Left hindlimb (tissue), 1 donor: ENCODE results near the gene ZBTB43.
A peak's percentile ranks its signal among the peaks of the same experiment; 100 is the strongest.

Source experiments
- DNase-seq: peaks from one replicate; pipeline ENCODE4 v3.0.0-alpha.2; 2018

The ZBTB43 gene

DNA sequence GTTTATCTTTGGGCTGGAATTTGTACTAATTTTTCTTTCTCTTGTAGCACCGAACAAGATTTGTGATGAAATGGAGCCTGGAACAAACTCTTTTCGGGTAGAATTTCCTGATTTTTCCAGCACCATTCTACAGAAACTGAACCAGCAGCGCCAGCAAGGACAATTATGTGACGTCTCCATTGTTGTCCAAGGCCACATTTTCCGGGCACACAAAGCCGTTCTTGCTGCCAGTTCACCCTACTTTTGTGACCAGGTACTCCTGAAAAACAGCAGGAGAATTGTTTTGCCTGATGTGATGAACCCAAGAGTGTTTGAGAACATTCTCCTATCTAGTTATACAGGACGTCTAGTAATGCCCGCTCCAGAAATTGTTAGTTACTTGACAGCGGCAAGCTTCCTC, 27.6 kb downstream of the ZBTB43 start:
- DNase-seq: no peak

DNA sequence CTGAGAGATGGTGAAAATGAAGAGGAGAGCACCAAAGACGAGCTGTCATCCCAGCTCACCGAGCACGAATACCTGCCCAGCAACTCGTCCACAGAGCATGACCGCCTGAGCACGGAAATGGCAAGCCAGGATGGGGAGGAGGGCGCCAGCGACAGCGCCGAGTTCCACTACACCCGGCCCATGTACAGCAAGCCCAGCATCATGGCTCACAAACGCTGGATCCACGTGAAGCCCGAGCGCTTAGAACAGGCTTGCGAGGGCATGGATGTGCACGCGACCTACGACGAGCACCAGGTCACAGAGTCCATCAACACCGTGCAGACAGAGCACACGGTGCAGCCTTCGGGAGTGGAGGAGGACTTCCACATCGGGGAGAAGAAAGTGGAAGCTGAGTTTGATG, 28.2 kb downstream of the ZBTB43 start:
- no peak for DNase-seq

DNA sequence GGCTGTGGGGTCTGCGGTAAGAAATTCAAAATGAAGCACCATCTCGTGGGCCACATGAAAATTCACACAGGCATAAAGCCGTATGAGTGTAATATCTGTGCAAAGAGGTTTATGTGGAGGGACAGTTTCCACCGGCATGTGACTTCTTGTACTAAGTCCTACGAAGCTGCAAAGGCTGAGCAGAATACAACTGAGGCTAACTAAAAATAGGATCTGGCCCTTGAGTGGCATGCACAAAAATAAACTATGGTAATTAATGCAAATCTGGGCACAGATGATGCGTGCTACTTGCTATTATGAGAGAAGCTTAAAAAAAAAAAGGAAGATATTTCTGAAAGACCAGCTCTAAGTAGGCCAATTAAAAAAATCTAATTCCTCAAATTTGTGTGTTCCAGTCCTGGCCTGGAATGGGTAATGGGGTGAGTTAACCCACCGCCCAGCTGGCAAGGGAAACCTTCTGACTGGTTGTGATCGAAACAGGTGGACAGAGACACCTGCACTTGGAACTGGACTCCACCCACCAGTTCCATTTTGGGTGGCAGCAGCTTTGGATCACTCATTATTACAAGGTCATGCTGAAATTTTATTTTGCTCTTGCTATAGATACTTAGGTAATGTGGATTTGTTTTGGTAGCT, 29.0 kb downstream of the ZBTB43 start:
- DNase-seq: no peak

DNA sequence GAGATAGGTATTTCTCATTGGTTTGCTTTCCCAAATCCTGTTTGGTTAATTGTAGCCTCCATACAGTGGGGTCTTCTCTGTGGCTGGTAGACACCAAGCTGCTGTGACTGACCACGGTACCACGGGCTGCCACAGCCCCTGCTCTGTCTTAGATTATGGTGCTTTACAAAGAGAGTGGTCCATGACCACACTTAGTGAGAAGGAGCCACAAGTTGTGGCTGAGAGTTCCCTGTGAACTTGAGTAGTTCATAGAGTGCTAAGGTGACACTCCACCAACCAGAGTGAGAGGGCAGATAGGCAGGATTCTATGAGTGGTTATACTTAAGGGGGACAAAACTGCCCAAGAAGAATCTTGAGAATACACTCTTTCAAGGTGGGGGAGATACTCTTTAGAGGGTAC, 29.8 kb downstream of the ZBTB43 start:
- DNase-seq: no peak

DNA sequence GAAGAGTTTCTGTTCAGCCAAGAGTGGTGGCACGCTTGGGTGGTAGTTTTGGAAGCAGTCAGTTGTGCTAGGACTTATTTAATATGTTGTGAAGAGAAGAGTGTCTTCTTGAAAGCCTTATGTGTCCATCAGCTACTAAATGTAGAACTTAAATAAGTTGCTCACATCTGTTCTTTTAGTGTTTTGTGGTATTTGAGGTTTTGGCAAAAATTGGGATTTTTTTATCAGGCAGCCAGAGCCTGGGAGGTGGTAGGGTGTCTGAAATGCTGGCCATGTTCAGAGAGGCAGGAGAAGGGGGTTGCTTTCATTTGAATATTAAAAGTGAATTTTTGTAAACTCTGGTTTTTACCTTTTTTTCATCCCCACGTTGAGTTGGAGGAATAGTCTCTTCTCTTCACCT, 31.4 kb downstream of the ZBTB43 start:
- no peak for DNase-seq

DNA sequence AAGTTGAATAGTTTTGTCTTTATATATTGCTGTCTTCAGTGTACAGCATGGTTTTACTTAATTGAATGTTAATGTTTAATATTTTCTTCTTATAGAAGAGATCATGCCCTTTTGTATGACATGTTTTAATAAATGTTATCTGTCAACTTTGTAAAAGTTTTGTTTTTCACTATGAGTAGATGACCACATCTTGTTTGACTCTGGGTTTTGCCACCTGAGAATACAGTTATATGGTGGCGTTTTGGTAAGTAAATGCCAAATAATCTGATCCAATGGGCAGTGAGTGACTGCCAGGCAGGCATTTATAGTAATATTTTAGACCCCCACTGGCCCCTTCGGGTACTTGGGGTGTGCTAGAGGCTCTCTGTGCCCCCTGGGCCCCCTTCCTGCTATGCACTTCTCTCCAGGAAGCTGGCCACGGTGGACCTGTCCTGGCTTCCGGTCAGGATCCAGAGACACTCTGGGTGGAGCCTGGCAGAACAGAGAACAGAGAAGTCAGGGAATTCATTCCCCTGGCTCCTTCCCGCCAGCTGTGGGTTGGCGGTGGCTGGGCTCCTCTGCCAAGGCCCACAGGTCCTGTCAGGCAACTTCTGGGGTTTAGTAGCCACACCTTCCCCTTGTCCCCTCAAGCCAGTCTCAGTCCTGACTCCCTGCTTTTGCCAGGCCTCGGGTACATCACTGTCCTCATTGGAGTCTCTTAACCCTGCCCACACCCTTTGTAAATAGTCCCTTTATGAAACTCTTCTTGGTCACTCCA, 33.4 kb downstream of the ZBTB43 start:
- no peak for DNase-seq

DNA sequence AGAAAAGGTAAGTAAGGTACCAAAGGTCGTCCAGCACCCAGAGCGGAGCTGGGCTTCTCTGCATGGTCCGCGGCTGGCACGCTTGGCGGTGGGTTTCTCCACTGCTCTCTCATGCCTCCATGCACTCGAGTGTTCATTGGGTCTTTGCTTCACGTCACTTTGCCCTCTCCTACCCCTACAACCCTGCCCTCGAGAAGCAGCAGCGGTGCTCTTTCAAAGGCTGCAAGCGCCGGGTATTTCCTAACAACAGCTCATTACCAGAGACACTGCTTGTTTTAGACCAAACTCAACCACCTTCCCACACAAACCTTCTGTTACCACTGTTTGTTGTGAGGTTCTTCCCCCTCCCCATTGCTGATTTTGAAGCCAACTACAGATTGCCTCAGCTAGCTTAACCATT, 34.1 kb downstream of the ZBTB43 start:
- DNase-seq: no peak

DNA sequence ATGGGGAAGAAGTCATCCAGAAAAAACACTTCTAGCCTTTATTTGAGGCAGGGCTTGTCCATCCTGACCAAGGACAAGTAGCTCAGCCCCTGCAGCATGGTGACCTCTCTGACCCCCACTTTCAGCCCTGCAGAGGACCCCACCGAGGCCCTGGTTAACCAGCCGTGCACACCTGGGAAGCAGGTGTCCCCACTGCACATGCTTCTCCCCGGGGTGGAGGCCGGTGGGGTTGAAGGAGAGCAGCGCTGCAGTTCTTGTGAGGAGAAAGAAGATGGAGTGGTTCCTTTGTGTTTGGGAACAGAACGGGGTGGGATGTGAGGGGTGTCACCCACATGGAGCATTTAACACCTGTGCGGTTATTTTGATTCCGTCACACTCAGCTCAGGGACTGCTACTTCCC, 34.5 kb downstream of the ZBTB43 start:
- no peak for DNase-seq

DNA sequence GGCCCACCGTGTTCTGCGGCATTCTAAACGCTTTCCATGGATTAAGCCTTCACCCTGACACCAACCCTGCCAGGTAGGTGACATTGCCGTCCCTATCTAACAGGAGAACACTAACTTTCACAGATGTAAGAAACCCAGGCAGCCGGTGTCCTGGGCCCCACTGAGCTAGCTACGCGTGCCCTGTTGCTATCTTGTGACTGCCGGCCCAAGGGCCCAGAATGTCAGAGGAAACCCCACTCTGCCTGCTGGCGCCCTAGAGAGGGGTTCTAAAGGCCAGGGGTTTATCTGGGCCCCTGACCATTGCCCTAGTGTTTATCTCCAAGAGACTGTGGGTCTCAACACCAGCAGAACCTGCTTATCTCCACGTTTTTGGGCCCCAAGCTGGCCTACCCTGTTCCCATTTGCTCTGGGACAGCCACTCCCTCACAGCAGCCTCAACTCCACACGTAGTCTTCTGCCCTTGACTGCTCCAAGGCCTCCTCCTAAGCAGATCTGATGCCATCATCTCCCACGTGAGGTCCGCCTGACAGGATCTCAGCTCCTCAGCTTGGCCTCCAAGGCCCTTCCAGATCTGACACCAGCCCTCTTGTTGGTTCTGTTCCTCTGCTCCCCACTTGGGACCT, 37.5 kb downstream of the ZBTB43 start:
- DNase-seq: no peak

DNA sequence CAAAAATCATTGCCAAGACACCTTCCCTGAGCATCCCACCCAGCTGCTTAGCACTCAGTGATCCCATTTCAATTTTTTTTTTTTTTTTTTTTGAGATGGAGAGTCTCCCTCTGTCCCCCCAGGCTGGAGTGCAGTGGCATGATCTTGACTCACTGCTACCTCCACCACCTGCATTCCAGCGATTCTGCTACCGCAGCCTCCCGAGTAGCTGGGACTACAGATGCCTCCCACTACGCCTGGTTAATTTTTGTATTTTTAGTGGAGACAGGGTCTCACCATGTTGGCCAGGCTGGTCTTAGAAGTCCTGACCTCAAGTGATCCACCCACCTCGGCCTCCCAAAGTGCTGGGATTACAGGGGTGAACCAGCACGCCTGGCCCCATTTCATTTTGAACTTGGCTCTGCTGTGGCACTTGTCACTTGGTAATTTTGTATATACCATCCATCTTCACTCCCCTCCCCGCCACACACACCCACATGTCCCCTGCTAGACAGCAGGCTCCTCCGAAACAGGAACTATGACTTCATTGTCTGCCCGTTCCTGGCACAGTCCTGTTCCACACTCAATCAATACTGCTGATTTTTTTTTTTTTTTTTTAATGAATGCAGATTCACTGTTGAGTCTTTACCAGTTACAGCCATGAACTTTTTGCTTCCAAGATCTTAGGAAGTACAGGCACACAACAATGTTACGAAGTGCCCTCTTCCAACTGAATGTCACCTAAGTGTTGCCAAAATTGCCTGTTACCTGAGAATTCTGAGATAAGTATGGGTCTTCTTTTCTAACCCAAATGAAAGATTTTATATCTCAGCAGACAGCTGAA, 38.3 kb downstream of the ZBTB43 start:
- no peak for DNase-seq

DNA sequence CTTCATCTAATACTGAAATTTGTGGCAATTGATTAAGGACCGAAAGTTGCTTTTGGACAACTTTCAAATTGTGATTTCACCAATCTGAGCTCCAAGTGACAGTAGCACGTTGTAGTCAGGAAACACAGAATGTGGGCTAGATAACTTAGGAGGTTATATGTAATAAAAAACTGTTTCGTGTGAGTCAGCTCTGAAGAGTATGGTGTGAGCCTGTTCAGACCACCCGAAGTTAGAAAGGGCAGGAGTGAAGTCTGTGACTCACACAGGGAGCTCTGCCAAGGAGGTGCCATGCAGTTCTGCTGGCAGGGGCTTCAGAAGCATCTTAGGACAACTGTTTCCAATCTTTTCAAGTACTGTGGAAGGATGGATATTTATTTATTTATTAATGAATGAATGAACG, 39.2 kb downstream of the ZBTB43 start:
- DNase-seq: no peak

DNA sequence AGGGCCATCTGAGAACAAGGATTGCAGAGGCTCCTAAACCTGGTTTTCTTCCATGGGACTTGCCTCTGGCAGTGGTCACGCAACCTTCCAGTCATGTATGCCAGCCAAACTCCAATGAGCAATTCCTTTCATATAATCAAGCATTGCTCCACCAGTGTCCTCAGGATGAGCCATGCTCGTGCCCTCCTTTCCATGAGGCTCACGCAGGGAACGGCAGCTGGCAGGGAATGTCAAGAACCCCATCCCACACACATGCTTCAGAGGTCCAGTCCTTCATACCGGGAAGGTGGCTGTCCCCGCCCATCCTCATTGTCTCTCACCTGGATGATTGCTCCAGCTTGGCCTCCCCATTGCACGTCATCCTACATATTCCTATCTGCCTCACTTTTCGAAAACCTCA, 42.2 kb downstream of the ZBTB43 start:
- no peak for DNase-seq

DNA sequence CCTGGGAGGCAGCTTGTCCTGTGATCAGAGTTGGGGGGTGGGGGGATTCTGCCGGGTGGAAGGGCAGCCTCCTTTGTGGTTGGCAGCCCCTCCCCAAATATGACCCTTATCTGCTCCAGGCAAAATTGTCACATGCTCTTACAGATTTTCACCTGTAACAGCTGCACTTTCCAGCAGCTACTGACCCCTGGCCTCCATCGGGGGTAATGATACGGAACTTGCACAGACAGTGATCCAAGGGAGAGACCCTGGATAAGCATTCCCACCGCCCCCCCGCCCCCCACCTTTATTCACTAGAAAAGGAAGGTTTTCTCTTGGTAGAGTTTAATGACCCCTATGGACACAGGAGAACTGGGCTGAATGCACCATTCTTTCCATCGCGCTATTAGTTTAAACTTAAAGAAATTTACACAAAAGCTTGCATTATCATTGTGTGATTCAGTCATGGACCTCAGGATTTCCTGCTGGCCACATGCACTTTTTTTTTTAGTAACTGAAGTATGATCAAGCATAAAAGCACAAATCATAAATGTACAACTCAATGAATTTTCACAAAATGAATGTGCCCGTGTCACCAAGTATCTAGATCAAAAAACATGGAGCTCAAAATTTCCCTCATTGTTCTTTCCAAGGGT, 44.9 kb downstream of the ZBTB43 start:
- no peak for DNase-seq

DNA sequence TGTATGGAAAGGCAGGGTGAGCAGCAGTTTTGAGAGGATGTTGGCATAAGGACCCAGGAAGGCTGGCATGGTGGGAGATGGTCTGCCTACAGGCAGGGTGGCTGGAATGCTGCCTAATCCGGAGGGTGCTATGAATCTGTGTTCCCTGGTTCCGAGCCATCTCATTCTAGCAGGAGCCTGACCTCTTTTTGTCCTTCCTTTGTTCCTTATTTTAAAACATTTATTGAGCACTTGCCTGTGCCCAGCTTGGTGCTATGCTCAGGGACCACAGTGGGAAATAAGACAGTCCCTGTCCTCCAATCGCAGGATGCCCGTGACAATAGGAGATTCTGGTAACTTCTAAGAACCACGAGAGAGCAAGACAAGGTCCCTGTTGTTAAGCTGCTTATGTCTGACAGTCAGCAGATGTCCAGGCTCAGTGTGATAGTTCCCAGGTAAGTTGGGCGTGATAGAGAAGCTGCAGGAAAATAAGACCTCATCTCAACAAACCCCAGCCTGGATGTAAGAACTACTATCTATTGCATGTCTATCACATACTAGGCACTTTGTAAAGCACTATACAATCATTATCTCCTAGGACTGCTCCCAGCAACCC, 46.5 kb downstream of the ZBTB43 start:
- DNase-seq: no peak

DNA sequence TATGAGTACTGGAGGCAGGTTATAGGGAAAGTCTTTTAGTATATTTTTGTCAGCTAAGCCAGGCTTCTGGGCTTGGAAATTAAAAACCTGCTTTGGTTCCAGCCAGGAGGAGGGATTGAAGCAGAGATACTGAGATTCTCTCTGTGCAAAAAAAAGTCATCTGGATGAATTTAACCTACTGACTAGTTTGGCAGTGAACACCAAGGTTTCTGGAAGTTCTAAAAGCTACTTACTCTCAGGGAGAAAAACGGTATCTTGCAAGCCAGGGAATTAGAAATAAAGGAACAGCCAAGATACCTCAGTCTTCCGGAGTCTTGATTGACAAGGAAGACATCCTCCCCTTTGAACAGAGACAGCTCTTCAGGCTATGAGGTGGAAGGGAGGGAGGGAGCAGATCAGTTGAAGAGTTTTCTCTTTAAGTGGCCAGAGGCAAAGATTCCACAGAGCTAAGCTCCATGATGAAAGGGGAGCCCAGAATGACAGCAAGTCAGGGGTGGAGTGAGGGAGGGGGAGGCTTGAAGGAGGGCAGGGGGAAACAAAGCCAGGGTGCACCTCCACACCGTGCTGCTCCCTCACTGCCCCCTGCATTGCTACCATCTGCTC, 47.3 kb downstream of the ZBTB43 start:
- no peak for DNase-seq

DNA sequence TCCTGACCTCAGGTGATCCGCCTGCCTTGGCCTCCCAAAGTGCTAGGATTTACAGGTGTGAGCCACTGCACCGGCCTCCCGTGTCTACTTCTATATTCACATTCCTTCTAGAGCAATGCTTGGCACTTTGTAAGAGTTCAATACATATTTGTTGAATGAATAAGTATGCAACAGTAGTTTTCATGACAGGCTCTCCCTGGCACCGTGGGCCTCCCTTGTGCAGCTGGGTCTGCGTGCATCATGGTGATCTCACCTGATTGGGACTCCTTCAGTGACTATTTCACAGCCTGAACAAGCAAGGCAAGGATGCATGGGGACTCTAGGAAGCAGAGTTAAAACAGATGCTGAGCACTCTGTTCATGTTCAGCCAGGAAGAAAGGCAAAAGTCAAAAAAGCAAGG, 48.8 kb downstream of the ZBTB43 start:
- DNase-seq: no peak

DNA sequence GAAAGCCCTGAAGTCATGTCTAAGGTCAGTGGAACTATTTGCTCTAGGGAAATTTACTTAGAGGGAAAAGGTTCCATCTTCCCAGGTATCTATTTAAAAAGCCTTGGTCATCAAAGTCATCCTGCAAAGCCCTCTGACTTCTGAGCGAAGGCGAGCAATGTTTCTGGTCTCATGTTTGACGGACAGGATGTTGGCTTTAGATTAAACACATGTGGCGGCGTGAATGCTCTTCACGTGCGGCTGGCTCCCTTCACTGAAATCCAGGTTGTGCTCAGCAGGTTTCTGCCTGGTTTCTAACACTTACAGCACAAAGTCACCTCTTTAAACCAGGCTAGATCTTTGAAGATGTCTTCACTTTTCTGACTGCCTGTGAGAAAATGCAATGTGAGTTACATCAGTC, 49.9 kb downstream of the ZBTB43 start:
- no peak for DNase-seq

DNA sequence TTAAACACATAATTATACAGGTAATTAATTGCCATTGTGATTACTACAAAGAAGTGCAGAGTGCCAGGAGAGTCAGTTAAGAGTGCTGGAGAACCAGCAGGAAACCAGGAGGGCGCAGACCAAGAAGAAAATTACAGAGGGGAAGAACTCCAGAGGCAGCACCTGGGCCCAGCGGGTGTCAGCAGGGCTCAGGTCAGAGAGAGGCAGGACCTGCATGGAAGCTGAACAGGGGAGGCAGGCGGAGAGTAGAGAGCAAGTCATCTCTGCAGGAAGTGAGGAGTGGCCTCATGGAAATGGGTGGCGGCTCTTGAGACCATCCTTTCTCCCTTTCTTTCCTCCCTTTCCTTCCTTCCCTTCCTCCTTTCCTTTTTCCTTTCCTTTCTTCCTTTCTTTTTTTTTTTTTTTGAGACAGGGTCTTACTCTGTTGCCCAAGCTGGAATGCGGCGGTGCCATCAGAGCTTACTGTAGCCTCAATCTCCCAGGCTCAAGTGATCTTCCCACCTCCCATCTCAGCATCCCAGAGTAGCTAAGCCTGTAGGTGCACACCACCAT, 51.6 kb downstream of the ZBTB43 start:
- no peak for DNase-seq

DNA sequence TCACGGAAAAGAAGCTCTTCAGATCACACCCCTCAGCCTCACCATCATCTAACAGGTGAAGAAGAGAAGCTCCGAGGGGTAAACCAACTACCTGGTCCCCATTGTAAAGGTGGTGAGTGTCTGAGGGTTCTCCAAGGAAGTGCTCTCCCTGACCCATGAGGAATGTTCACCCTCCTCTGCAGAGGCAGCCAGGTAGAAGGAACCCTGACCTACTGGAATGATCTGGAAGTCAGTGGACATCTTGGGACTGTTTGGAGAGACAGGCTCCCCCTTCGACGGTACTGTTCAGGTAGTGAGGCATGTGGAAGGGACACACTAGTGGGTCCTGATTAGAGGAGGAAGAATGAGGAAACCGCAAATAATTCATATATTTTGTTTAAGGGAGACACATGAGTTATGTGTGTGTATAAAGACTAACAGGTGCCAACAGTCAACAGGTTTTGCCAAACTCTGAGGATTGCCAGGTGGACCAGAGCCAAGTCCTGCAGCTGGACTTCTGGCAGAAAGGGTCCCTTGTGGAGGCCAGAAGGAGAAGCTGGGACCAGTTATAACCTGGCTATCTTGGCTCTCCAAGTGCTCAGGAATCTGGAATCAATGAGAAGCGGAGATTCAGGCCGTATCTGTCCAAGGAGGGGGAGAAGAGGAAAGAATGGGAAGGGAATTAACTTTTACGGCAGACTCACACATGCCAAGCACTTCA, 52.6 kb downstream of the ZBTB43 start:
- peak; percentile 52 for DNase-seq

DNA sequence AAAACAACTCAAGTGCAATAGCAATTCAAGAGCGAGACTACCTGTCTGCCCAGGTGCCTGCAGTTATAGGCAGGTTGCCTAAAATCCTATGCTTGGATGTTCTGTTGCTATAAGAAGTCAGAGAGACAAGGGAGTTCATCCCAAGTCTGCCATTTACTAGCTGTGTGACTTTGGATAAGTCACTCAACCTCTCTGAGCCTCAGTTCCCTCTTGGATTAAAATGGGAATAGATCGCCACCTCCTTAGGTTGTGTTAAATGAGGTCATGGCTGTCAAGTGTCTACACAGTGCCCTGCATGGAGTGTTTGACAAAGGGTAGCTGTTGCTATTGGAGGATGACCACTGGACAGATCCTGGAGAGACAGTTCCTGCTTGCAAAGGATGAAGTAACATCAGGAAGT, 54.3 kb downstream of the ZBTB43 start:
- no peak for DNase-seq

DNA sequence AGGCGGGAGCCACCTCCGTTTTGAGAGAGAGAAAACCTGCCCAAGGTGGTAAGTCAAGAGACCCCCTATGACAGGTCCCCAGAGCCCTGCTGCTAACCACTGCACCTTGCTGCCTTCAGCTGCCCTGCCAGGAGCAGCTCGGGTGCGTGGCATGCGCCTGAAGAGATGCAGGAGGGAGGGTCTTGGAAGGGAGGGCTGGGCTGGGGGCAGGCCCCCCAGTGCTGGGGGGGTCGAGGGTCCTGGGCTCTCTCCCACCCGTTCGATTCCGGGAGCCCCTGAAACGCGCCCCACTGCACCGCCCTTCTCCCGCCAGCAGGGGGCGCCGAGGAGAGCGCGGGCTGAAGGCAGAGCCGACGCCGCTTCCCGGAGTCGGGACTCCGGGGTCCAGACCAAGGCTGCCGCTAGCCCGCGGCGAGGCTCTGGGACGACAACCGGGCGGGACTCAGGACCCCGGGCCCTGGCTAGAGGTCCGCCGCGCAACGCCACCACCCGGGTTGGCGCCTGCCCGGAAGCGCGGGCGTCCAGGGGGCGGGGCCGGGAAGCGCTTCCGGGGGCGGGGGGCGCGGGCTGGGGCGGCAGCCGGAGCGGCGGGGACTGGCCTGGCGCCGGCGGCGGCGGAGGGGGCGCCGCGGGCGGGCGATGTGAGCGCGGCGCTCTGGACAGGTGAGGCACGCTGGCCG, 55.4 kb downstream of the ZBTB43 start, which contains the start of gene ZBTB34:
Gene ZBTB34, plus strand, starts transcription at position 563 of the 680 bp plus-strand sequence. CDS start 18,761 bp downstream, outside the sequence.
- peak; percentile 76 for DNase-seq
